CD14-positive monocyte (primary cell): ENCODE results near the gene CCDC121. TPM values are rescaled to one million over a fixed set of nuclear protein-coding genes. Genes with fewer than 3 reads are reported as not detected.

ENCODE experiments used
- DNase-seq, 3 donors: peaks; one replicate each; pipeline ENCODE4 v3.0.0-alpha.2; 2011 to 2022
- H2AFZ ChIP-seq: 2 replicates; pipeline ENCODE4 v1.6.0; 2012; ENCODE audit warnings: mild to moderate bottlenecking, low read depth, low read length, inconsistent platforms; ENCODE audit not compliant: insufficient read depth, poor library complexity, severe bottlenecking
- H3K27ac ChIP-seq, 2 donors: 1 replicate in 1 of 2; 2 replicates in 1 of 2; pipeline ENCODE4 v1.5.1; 2012 to 2013; ENCODE audit warnings: low read length in 2 of 2, control low read depth in 1 of 2, inconsistent platforms in 1 of 2, low read depth in 1 of 2, mild to moderate bottlenecking in 1 of 2
- H3K27me3 ChIP-seq, 2 donors: one replicate each; pipeline versions ENCODE4 v1.6.0 to v1.6.1; 2011 to 2013; ENCODE audit warnings: low read length in 2 of 2; ENCODE audit not compliant: control insufficient read depth in 2 of 2, insufficient read depth in 2 of 2
- H3K36me3 ChIP-seq, 2 donors: replicated peaks in 1 of 2; 1 replicate in 1 of 2; 2 replicates in 1 of 2; pipeline versions ENCODE4 v1.5.1 to v1.6.1; 2012 to 2013; ENCODE audit warnings: low read length in 2 of 2, control low read depth in 1 of 2, inconsistent platforms in 1 of 2, mild to moderate bottlenecking in 1 of 2; ENCODE audit not compliant: insufficient read depth in 2 of 2, control insufficient read depth in 1 of 2
- H3K4me1 ChIP-seq, 2 donors: 1 replicate in 1 of 2; 2 replicates in 1 of 2; pipeline versions ENCODE4 v1.5.1 to v1.6.1; 2012 to 2013; ENCODE audit warnings: low read length in 2 of 2, control low read depth in 1 of 2, inconsistent platforms in 1 of 2, mild to moderate bottlenecking in 1 of 2, moderate library complexity in 1 of 2; ENCODE audit not compliant: insufficient read depth in 2 of 2, control insufficient read depth in 1 of 2
- H3K4me2 ChIP-seq: replicated peaks from 2 replicates; pipeline ENCODE3; 2012; ENCODE audit warnings: low read length, moderate library complexity, mild to moderate bottlenecking; ENCODE audit not compliant: poor library complexity, severe bottlenecking; ENCODE audit errors: extremely low read depth
- H3K4me3 ChIP-seq, 3 experiments: fragments of 200-600 bp in 1 of 3; sonication (generic) in 1 of 3; replicated peaks in 1 of 3; 1 replicate in 2 of 3; 2 replicates in 1 of 3; pipeline ENCODE4 v1.5.1; 2011 to 2013; ENCODE audit warnings: low read length in 3 of 3, mild to moderate bottlenecking in 3 of 3, control low read depth in 2 of 3, low read depth in 2 of 3, inconsistent platforms in 1 of 3, moderate library complexity in 1 of 3
- H3K79me2 ChIP-seq: 2 replicates; pipeline ENCODE4 v1.6.0; 2012; ENCODE audit warnings: mild to moderate bottlenecking, control low read depth, inconsistent platforms, low read length, moderate library complexity; ENCODE audit not compliant: insufficient read depth
- H3K9ac ChIP-seq: 2 replicates; pipeline ENCODE4 v1.6.0; 2017; ENCODE audit warnings: low read length, mild to moderate bottlenecking; ENCODE audit not compliant: insufficient read depth, poor library complexity, severe bottlenecking
- H3K9me3 ChIP-seq, 2 donors: replicated peaks in 1 of 2; 1 replicate in 1 of 2; 2 replicates in 1 of 2; pipeline versions ENCODE4 v1.5.1 to v1.6.1; 2012 to 2013; ENCODE audit warnings: low read length in 2 of 2, control low read depth in 1 of 2; ENCODE audit not compliant: control insufficient read depth in 1 of 2, insufficient read depth in 1 of 2
- H4K20me1 ChIP-seq: 2 replicates; pipeline ENCODE4 v1.6.0; 2012; ENCODE audit warnings: mild to moderate bottlenecking, low read length, control low read depth, moderate library complexity; ENCODE audit not compliant: insufficient read depth
- H3K27ac Mint-ChIP-seq, 7 donors: one replicate each; pipeline ENCODE4 v1.8.0; 2020; ENCODE audit warnings: mild to moderate bottlenecking in 7 of 7, mixed read lengths in 7 of 7, moderate library complexity in 6 of 7, inconsistent platforms in 2 of 7
- H3K27me3 Mint-ChIP-seq, 3 donors: one replicate each; pipeline ENCODE4 v1.8.0; 2021 to 2022; ENCODE audit warnings: low read depth in 3 of 3, mild to moderate bottlenecking in 3 of 3, mixed read lengths in 3 of 3, moderate library complexity in 3 of 3, inconsistent platforms in 1 of 3
- H3K36me3 Mint-ChIP-seq, 2 donors: one replicate each; pipeline ENCODE4 v1.8.0; 2020; ENCODE audit warnings: mixed read lengths in 2 of 2, inconsistent platforms in 1 of 2, mild to moderate bottlenecking in 1 of 2
- H3K4me1 Mint-ChIP-seq: one replicate; pipeline ENCODE4 v1.8.0; 2020; ENCODE audit warnings: mild to moderate bottlenecking, mixed read lengths
- H3K4me3 Mint-ChIP-seq, 2 donors: one replicate each; pipeline ENCODE4 v1.8.0; 2020; ENCODE audit warnings: mild to moderate bottlenecking in 2 of 2, mixed read lengths in 2 of 2, moderate library complexity in 1 of 2
- H3K9me3 Mint-ChIP-seq, 7 donors: one replicate each; pipeline ENCODE4 v1.8.0; 2020 to 2022; ENCODE audit warnings: mixed read lengths in 7 of 7, mild to moderate bottlenecking in 6 of 7, moderate library complexity in 6 of 7, inconsistent platforms in 2 of 7
- WGBS: methylation state at CpG from one replicate; pipeline ENCODE4 v1.1.5; 2013; ENCODE audit warnings: missing lambda C conversion rate; ENCODE audit not compliant: insufficient coverage; 5-methylcytosine and 5-hydroxymethylcytosine counted together
- intact Hi-C, 2 donors: fragments of 100-400 bp; cut with micrococcal nuclease; formaldehyde crosslinking; loops; one replicate each; pipeline versions ENCODE4 v1.15.0 to v1.15.1; 2023
- polyA plus RNA-seq, 3 donors: library from polyadenylated mRNA; depleted of rRNA in 1 of 3; unstranded in 2 of 3; stranded (reverse) in 1 of 3; fragments of 300-500 nt in 2 of 3; fragments of >200 nt in 1 of 3; fragmentation: Illumina TruSeq in 2 of 3; gene quantifications; 1 replicate in 2 of 3; 2 replicates in 1 of 3; pipeline ENCODE4 v1.2.3, GENCODE V29; 2012 to 2021
- TF ChIP-seq, protein P1 (sequence below): fragments of 200-600 bp; IDR thresholded peaks from one replicate; pipeline ENCODE4 v1.8.0; 2022; ENCODE audit warnings: antibody characterized with exemption, mild to moderate bottlenecking

Gene CCDC121
- polyA plus RNA-seq, 3 donors: 0.22 to 0.61 (median 0.53) TPM

DNA sequence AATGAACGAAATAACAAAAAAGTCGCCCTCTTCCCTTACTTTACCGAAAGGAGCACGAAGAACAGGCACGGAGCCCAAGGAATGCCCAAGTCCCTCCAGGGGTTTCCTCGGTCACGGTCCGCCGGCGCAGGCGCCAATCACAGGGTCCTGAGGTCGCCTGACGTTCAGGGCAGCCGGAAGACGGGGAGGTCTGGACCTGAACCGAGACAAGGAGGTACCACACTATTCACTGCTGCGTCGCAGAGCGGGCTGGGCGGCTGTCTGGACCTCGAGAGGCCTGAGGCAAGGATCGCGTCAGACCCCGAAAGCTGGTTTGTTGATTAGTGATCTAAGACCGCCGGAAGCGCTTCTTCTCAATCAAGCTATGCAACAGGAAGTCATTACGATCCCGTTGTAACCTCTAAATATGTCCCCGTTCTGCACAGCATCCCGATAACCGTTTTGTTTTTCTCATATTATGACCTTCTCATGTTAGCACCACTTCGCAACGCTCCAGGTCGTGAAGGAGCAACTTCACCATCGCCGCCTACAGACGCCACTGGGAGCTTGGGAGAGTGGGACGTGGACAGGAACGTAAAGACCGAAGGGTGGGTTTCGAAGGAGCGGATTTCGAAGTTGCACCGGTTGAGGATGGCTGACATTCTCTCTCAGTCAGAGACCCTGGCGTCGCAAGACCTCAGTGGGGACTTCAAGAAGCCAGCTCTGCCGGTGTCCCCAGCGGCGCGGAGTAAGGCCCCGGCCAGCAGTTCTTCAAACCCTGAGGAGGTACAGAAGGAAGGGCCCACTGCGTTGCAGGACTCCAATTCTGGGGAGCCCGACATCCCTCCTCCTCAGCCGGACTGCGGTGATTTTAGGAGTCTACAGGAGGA is 34.7 kb upstream of the CCDC121 start, which contains the start of the genes SLC4A1AP and SUPT7L:
Gene SLC4A1AP (plus strand): TSS at position 605 of the 869 bp plus-strand sequence. CDS start 26 bp downstream, at position 631.
Gene SUPT7L (minus strand): TSS at position 330 of the 869 bp plus-strand sequence. CDS start 1,422 bp downstream, outside the sequence.
- H3K4me3 Mint-ChIP-seq: peak within 1 kb of the TSS; percentile 91 to 100
- peaks cover 32% of the 10 kb centered on the region for H3K4me1 Mint-ChIP-seq
- no peaks in the 10 kb centered on the region for H3K9me3 Mint-ChIP-seq
- 0% methylated on average over 40 of the region's 56 CpGs for WGBS
- DNase-seq: peak; percentile 77 to 82 (median 79)
- peak within 1 kb of the TSS; percentile 99 for H2AFZ ChIP-seq
- TF ChIP-seq, protein P1, sequence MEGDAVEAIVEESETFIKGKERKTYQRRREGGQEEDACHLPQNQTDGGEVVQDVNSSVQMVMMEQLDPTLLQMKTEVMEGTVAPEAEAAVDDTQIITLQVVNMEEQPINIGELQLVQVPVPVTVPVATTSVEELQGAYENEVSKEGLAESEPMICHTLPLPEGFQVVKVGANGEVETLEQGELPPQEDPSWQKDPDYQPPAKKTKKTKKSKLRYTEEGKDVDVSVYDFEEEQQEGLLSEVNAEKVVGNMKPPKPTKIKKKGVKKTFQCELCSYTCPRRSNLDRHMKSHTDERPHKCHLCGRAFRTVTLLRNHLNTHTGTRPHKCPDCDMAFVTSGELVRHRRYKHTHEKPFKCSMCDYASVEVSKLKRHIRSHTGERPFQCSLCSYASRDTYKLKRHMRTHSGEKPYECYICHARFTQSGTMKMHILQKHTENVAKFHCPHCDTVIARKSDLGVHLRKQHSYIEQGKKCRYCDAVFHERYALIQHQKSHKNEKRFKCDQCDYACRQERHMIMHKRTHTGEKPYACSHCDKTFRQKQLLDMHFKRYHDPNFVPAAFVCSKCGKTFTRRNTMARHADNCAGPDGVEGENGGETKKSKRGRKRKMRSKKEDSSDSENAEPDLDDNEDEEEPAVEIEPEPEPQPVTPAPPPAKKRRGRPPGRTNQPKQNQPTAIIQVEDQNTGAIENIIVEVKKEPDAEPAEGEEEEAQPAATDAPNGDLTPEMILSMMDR: no peak
- H3K27ac Mint-ChIP-seq: peak within 1 kb of the TSS; percentile 98 to 100 (median 99)
- H3K9ac ChIP-seq: peak within 1 kb of the TSS; percentile 75
- H3K4me3 ChIP-seq: peak within 1 kb of the TSS; percentile 72 to 83 (median 82)
- H3K36me3 Mint-ChIP-seq: peaks cover 34 to 43% of the 10 kb centered on the region in 2 donors
- no peaks in the 10 kb centered on the region for H3K9me3 ChIP-seq
- peak within 1 kb of the TSS; percentile 80 to 95 for H3K27ac ChIP-seq
- peak within 1 kb of the TSS; percentile 96 for H3K4me2 ChIP-seq
- H3K36me3 ChIP-seq: peaks cover 30 to 44% of the 10 kb centered on the region in 2 donors
- peaks cover 42% of the 10 kb centered on the region for H3K79me2 ChIP-seq
- H3K27me3 ChIP-seq: no peaks in the 10 kb centered on the region
- H3K27me3 Mint-ChIP-seq: no peaks in the 10 kb centered on the region
- H4K20me1 ChIP-seq: no peaks in the 10 kb centered on the region
- H3K4me1 ChIP-seq: peaks cover 32 to 36% of the 10 kb centered on the region in 2 donors
- intact Hi-C loops: loop anchor here in 1 of 2 donors (2.0 kb wide), 1 partner anchor 175 kb away; the partner anchor contains the start of gene IFT172

DNA sequence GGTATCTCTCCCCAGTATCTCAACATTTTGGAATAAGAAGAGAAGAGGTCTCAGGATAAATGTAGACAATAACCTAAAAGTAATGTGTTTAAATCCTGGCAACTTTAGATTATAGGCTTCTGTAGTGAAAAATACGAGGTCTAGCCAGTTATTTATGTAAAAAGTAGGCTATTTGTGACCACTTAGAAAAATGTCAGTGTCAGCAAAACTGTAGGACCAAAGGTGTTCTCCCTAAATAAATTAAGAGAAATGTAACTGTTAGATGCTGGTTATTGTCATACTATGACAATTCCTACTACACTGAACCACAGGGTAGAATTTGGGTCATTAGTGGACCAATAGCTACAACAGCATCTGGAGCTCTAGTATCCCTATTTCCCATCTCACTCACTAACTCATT is 32.6 kb upstream of the CCDC121 start:
- DNase-seq: no peak
- H3K36me3 ChIP-seq: peaks cover 45 to 59% of the 10 kb centered on the region in 2 donors
- Mint-ChIP-seq H3K4me3 (no peak overlapping the region), H3K27ac (no peak overlapping the region), H3K4me1 (peaks cover 21% of the 10 kb centered on the region), H3K36me3 (peaks cover 44 to 48% of the 10 kb centered on the region in 2 donors), H3K27me3 (no peaks in the 10 kb centered on the region), H3K9me3 (no peaks in the 10 kb centered on the region)
- H3K79me2 ChIP-seq: peaks cover 38% of the 10 kb centered on the region
- no peaks in the 10 kb centered on the region for H3K9me3 ChIP-seq
- H3K4me1 ChIP-seq: peaks cover 20 to 22% of the 10 kb centered on the region in 2 donors
- H3K27me3 ChIP-seq: no peaks in the 10 kb centered on the region
- H2AFZ ChIP-seq: no peak overlapping the region
- H3K27ac ChIP-seq: no peak overlapping the region
- WGBS: 100% methylated on average over 1 of the region's 1 CpG
- H3K9ac ChIP-seq: no peak overlapping the region
- TF ChIP-seq, protein P1: no peak
- no peak overlapping the region for H3K4me2 ChIP-seq
- intact Hi-C loops: no loop called here
- H3K4me3 ChIP-seq: no peak overlapping the region
- no peaks in the 10 kb centered on the region for H4K20me1 ChIP-seq
